GM23338 (cell line): Measurements from ENCODE around the gene ALDH6A1. TPM values are rescaled to one million over a fixed set of nuclear protein-coding genes. Genes with fewer than 3 reads are reported as not detected.
A peak's percentile ranks its signal among the peaks of the same experiment; 100 is the strongest.

Experiments
- ATAC-seq: fragments of 200-7000 bp; cut with Tn5 transposase; 3 replicates; pipeline ENCODE4 v1.9.1; 2020
- DNase-seq: peaks from one replicate; pipeline ENCODE4 v3.0.0-alpha.2; 2015; ENCODE audit warnings: low spot score
- H2AFZ ChIP-seq: fragments of 200-600 bp; sonication (generic); 2 replicates; pipeline ENCODE4 v1.8.0; 2016; ENCODE audit warnings: antibody characterized with exemption, mild to moderate bottlenecking, moderate library complexity
- H3F3A ChIP-seq: fragments of 200-600 bp; sonication (generic); replicated peaks from 2 replicates; pipeline ENCODE4 v1.8.0; 2017; ENCODE audit warnings: antibody characterized with exemption, mixed run types, low read depth
- H3K27ac ChIP-seq: fragments of 200-600 bp; sonication (generic); 2 replicates; pipeline ENCODE4 v1.6.1; 2016; ENCODE audit warnings: low read depth
- H3K27me3 ChIP-seq: fragments of 200-600 bp; sonication (generic); 2 replicates; pipeline ENCODE4 v1.8.0; 2016; ENCODE audit warnings: mild to moderate bottlenecking, mixed run types, moderate library complexity; ENCODE audit not compliant: insufficient read depth
- H3K36me3 ChIP-seq: fragments of 200-600 bp; sonication (generic); 2 replicates; pipeline ENCODE4 v1.8.0; 2016; ENCODE audit warnings: mild to moderate bottlenecking; ENCODE audit not compliant: insufficient read depth
- H3K4me1 ChIP-seq: fragments of 200-600 bp; sonication (generic); 2 replicates; pipeline ENCODE4 v1.8.0; 2016; ENCODE audit warnings: mild to moderate bottlenecking, moderate library complexity; ENCODE audit not compliant: insufficient read depth
- H3K4me2 ChIP-seq: fragments of 200-600 bp; sonication (generic); 2 replicates; pipeline ENCODE4 v1.7.1; 2017; ENCODE audit warnings: mixed run types
- H3K4me3 ChIP-seq: fragments of 200-600 bp; sonication (generic); 2 replicates; pipeline ENCODE4 v1.6.1; 2016; ENCODE audit warnings: mixed run types
- H3K79me2 ChIP-seq: fragments of 200-600 bp; sonication (generic); replicated peaks from 2 replicates; pipeline ENCODE4 v1.8.0; 2017; ENCODE audit warnings: mild to moderate bottlenecking; ENCODE audit not compliant: insufficient read depth
- H3K9me2 ChIP-seq: fragments of 200-600 bp; sonication (generic); 2 replicates; pipeline ENCODE4 v1.8.0; 2017; ENCODE audit not compliant: insufficient read depth
- H4K20me1 ChIP-seq: fragments of 200-600 bp; sonication (generic); replicated peaks from 2 replicates; pipeline ENCODE4 v1.8.0; 2017; ENCODE audit warnings: mild to moderate bottlenecking; ENCODE audit not compliant: insufficient read depth
- H3K27ac Mint-ChIP-seq: 2 replicates; pipeline ENCODE4 v1.8.0; 2020; ENCODE audit warnings: inconsistent platforms, mild to moderate bottlenecking, moderate library complexity, mixed read lengths
- H3K27me3 Mint-ChIP-seq: 3 replicates; pipeline ENCODE4 v1.8.0; 2022; ENCODE audit warnings: low read depth, mild to moderate bottlenecking, moderate library complexity, mixed read lengths, inconsistent platforms; ENCODE audit not compliant: insufficient read depth, poor library complexity
- H3K36me3 Mint-ChIP-seq: 3 replicates; pipeline ENCODE4 v1.8.0; 2021; ENCODE audit warnings: low read depth, mild to moderate bottlenecking, inconsistent platforms, moderate library complexity, mixed read lengths
- H3K4me1 Mint-ChIP-seq: 3 replicates; pipeline ENCODE4 v1.8.0; 2020; ENCODE audit warnings: mild to moderate bottlenecking, inconsistent platforms, mixed read lengths
- H3K4me3 Mint-ChIP-seq: 3 replicates; pipeline ENCODE4 v1.8.0; 2021; ENCODE audit warnings: moderate library complexity, mild to moderate bottlenecking, inconsistent platforms, mixed read lengths
- H3K9me3 Mint-ChIP-seq: 3 replicates; pipeline ENCODE4 v1.8.0; 2020; ENCODE audit warnings: moderate library complexity, mild to moderate bottlenecking, inconsistent platforms, mixed read lengths
- CTCF ChIP-seq, 2 experiments: fragments of 200-600 bp in 1 of 2; sonication (generic) in 1 of 2; conservative IDR thresholded peaks; 2 replicates each; pipeline versions ENCODE4 v1.5.1 to v1.6.1; 2016 to 2017; ENCODE audit warnings: antibody characterized with exemption in 2 of 2, low read depth in 2 of 2, mild to moderate bottlenecking in 2 of 2, moderate library complexity in 1 of 2
- ETS1 ChIP-seq: IDR thresholded peaks from 2 replicates; pipeline ENCODE4 v1.6.1; 2016; ENCODE audit warnings: antibody characterized with exemption
- JUNB ChIP-seq: IDR thresholded peaks from one replicate; pipeline ENCODE4 v1.6.1; 2016; ENCODE audit warnings: antibody characterized with exemption; ENCODE audit not compliant: unreplicated experiment
- NANOG ChIP-seq: IDR thresholded peaks from 2 replicates; pipeline ENCODE4 v1.6.1; 2016; ENCODE audit warnings: antibody characterized with exemption, borderline replicate concordance
- POLR2AphosphoS5 ChIP-seq: IDR thresholded peaks from 2 replicates; pipeline ENCODE4 v1.6.1; 2016; ENCODE audit warnings: antibody characterized with exemption, low read depth
- REST ChIP-seq: IDR thresholded peaks from one replicate; pipeline ENCODE4 v1.6.1; 2018; ENCODE audit warnings: antibody characterized with exemption; ENCODE audit not compliant: unreplicated experiment
- STAT1 ChIP-seq: IDR thresholded peaks from one replicate; pipeline ENCODE4 v1.6.1; 2016; ENCODE audit warnings: antibody characterized with exemption; ENCODE audit not compliant: unreplicated experiment
- ZNF114 ChIP-seq: fragments of 250-450 bp; sonication (Bioruptor Pico); IDR thresholded peaks from 2 replicates; pipeline ENCODE4 v1.5.0; 2020; ENCODE audit warnings: mild to moderate bottlenecking, moderate library complexity
- ZNF331 ChIP-seq: fragments of 250-450 bp; sonication (Bioruptor Pico); IDR thresholded peaks from 2 replicates; pipeline ENCODE4 v1.5.0; 2020; ENCODE audit warnings: low read depth, mild to moderate bottlenecking, moderate library complexity
- polyA plus RNA-seq: library from polyadenylated mRNA; unstranded; fragments of >200 nt; fragmentation: Nextera tagmentation; extraction: Ambion mirVana; gene quantifications from 2 replicates; pipeline ENCODE4 v1.2.1, GENCODE V29; 2016
- total RNA-seq: library from RNA; depleted of rRNA; stranded (reverse); fragments of >200 nt; shearing (Covaris generic); gene quantifications from 2 replicates; pipeline ENCODE4 v1.2.3, GENCODE V29; 2014

The ALDH6A1 gene
- total and polyA plus RNA-seq, 2 experiments from 2014 or later: 16.1 to 28.0 TPM

- DNase-seq (peak; percentile 67), ATAC-seq (peak; percentile 9)
- Histone ChIP-seq H3K4me2 (peak overlapping the region; percentile 86), H3K4me1 (peaks cover 7% of the 10 kb centered on the region), H2AFZ (no peak overlapping the region), H3K4me3 (peak overlapping the region; percentile 75), H3K27me3 (no peaks in the 10 kb centered on the region), H3F3A (no peaks in the 10 kb centered on the region), H3K79me2 (peaks cover 50% of the 10 kb centered on the region), H3K27ac (peak overlapping the region; percentile 84), H3K9me2 (no peaks in the 10 kb centered on the region), H4K20me1 (no peaks in the 10 kb centered on the region), H3K36me3 (no peaks in the 10 kb centered on the region)
- peaks cover 11% of the 10 kb centered on the region for H3K4me1 Mint-ChIP-seq
- TF ChIP-seq ETS1 (0 out of 2 replicates have a peak, but pooled peaks have one; percentile 11), ZNF331 (CRISPR knock-in tag) (no peak), ZNF114 (CRISPR knock-in tag) (no peak), NANOG (no peak)
- peak overlapping the region; percentile 100 for H3K27ac Mint-ChIP-seq
- no peaks in the 10 kb centered on the region for H3K9me3 Mint-ChIP-seq
- no peaks in the 10 kb centered on the region for H3K36me3 Mint-ChIP-seq
- peak overlapping the region; percentile 97 for H3K4me3 Mint-ChIP-seq
- H3K27me3 Mint-ChIP-seq: no peaks in the 10 kb centered on the region
Measured at GRCh38 chr14:74085047-74085637, 889 bp upstream of the ALDH6A1 start.

DNA sequence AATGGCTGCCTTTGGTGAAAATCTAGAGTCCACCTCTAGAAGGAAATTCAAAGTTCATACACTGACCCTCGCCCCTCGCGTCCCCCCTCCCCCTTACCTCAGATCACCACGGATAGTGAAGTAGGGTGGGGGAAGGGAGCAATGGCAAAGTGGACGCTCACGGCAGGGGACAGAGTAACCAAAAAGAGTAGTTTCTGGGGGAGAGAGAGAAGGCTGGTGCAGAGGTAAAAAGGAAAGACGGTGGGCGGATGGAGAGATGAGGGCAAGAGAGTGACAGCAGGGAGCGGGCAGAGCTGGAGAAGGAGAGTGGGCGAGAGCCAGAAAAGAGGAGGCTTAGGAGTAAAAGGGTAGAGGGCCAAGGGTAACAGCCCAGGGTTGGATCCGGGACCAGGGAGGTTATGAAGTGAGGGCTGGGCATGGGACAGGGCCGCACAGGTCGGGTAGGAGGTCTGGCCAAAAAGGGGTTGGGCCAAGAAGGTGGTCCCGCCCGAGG lies 423 bp downstream of the ALDH6A1 start:
- Histone ChIP-seq H2AFZ (0 out of 2 replicates have a peak overlapping the region, but pooled peaks have one; percentile 69), H3K36me3 (no peaks in the 10 kb centered on the region), H3K9me2 (no peaks in the 10 kb centered on the region), H3K4me3 (peak overlapping the region; percentile 96), H3K79me2 (peaks cover 45% of the 10 kb centered on the region), H4K20me1 (no peaks in the 10 kb centered on the region), H3K4me2 (peak overlapping the region; percentile 96), H3K27me3 (no peaks in the 10 kb centered on the region), H3K4me1 (peaks cover 7% of the 10 kb centered on the region), H3F3A (no peaks in the 10 kb centered on the region), H3K27ac (peak overlapping the region; percentile 96)
- H3K4me3 Mint-ChIP-seq: peak overlapping the region; percentile 97
- no peaks in the 10 kb centered on the region for H3K9me3 Mint-ChIP-seq
- H3K27me3 Mint-ChIP-seq: no peaks in the 10 kb centered on the region
- H3K27ac Mint-ChIP-seq: peak overlapping the region; percentile 100
- DNase-seq (peak; percentile 52), ATAC-seq (peak; percentile 52; the same call in 2 of the 3 replicates)
- no peaks in the 10 kb centered on the region for H3K36me3 Mint-ChIP-seq
- peaks cover 11% of the 10 kb centered on the region for H3K4me1 Mint-ChIP-seq
- no peak for TF ChIP-seq ZNF331 (CRISPR knock-in tag)
- TF ChIP-seq CTCF (conservative IDR thresholded peaks at IDR 0.05; ENCODE audit: low read depth in 2 of 2): no peak
- no peak for TF ChIP-seq ZNF114 (CRISPR knock-in tag)
- TF ChIP-seq REST: no peak
- no peak for TF ChIP-seq NANOG
- TF ChIP-seq JUNB: no peak
- no peak for TF ChIP-seq STAT1
- no peak for TF ChIP-seq POLR2AphosphoS5
